ENCODE data around the gene PRSS27. TPM values are rescaled to one million over a fixed set of nuclear protein-coding genes. Genes with fewer than 3 reads are reported as not detected.

The PRSS27 gene
- total and polyA plus RNA-seq, 2 experiments from 2014 or later: 12.1 to 17.0 TPM

GRCh38 chr16:2767140-2767731, 47.2 kb upstream of the PRSS27 start:
- Histone ChIP-seq H3K27me3 (peaks cover 3% of the 10 kb centered on the region), H3K27ac (no peak overlapping the region), H3K9me3 (ENCODE audit: low read depth) (no peaks in the 10 kb centered on the region), H3K4me3 (no peak overlapping the region), H3K36me3 (peaks cover 95% of the 10 kb centered on the region), H3K4me1 (ENCODE audit: low read depth) (no peaks in the 10 kb centered on the region)
- DNase-seq (ENCODE audit: low read depth in 1 of 2, low spot score in 1 of 2): no peak
- no peak for TF ChIP-seq CTCF (IDR thresholded peaks at IDR 0.05; ENCODE audit: low read depth, low read length)

GRCh38 chr16:2766430-2767139, 46.6 kb upstream of the PRSS27 start:
- Histone ChIP-seq H3K4me3 (no peak overlapping the region), H3K4me1 (ENCODE audit: low read depth) (no peaks in the 10 kb centered on the region), H3K27me3 (peaks cover 4% of the 10 kb centered on the region), H3K36me3 (peaks cover 100% of the 10 kb centered on the region), H3K9me3 (ENCODE audit: low read depth) (no peaks in the 10 kb centered on the region), H3K27ac (no peak overlapping the region)
- no peak for TF ChIP-seq CTCF (IDR thresholded peaks at IDR 0.05; ENCODE audit: low read depth, low read length)
- DNase-seq (ENCODE audit: low read depth in 1 of 2, low spot score in 1 of 2): no peak

DNA sequence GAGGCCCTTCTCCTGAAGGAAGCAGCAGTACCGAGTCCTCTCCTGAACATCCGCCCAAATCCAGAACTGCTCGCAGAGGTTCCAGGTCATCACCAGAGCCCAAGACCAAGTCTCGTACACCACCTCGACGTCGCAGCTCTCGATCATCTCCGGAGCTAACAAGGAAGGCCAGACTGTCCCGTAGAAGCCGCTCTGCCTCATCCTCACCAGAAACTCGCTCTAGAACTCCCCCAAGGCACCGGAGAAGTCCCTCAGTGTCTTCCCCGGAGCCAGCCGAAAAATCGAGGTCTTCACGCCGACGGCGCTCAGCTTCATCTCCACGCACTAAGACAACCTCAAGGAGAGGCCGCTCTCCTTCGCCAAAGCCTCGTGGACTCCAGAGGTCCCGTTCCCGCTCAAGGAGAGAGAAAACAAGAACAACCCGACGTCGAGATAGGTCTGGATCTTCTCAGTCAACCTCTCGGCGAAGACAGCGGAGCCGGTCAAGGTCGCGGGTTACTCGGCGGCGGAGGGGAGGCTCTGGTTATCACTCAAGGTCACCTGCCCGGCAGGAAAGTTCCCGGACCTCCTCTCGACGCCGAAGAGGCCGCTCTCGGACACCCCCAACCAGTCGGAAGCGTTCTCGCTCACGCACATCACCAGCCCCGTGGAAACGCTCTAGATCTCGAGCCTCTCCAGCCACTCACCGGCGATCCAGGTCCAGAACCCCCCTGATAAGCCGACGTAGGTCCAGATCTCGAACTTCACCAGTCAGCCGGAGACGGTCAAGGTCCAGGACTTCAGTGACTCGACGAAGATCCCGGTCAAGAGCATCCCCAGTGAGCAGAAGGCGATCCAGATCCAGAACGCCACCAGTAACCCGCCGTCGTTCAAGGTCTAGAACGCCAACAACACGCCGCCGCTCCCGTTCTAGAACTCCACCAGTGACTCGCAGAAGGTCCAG, 45.7 kb upstream of the PRSS27 start:
- peaks cover 100% of the 10 kb centered on the region for H3K36me3 ChIP-seq
- no peak for DNase-seq (ENCODE audit: low read depth in 1 of 2, low spot score in 1 of 2)
- peaks cover 4% of the 10 kb centered on the region for H3K27me3 ChIP-seq

DNA sequence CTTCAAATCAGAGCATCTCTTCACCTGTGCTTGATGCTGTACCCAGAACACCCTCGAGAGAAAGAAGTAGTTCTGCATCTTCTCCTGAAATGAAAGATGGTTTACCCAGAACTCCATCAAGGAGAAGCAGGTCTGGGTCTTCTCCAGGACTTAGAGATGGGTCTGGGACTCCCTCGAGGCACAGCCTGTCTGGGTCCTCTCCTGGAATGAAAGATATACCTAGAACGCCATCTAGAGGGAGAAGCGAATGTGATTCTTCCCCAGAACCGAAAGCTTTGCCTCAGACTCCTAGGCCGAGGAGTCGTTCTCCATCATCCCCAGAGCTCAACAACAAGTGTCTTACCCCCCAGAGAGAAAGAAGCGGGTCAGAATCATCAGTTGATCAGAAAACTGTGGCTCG, 44.7 kb upstream of the PRSS27 start:
- no peak overlapping the region for H3K27ac ChIP-seq
- no peak for DNase-seq (ENCODE audit: low read depth in 1 of 2, low spot score in 1 of 2)
- H3K27me3 ChIP-seq: peaks cover 4% of the 10 kb centered on the region
- no peak overlapping the region for H3K4me3 ChIP-seq
- H3K36me3 ChIP-seq: peaks cover 100% of the 10 kb centered on the region
- TF ChIP-seq CTCF (IDR thresholded peaks at IDR 0.05; ENCODE audit: low read depth, low read length): no peak
- no peaks in the 10 kb centered on the region for H3K4me1 ChIP-seq (ENCODE audit: low read depth)
- no peaks in the 10 kb centered on the region for H3K9me3 ChIP-seq (ENCODE audit: low read depth)

More for the DNA sequence above, 45.7 kb upstream of the PRSS27 start:
- no peak for TF ChIP-seq CTCF (IDR thresholded peaks at IDR 0.05; ENCODE audit: low read depth, low read length)
- Histone ChIP-seq H3K9me3 (ENCODE audit: low read depth) (no peaks in the 10 kb centered on the region), H3K4me3 (no peak overlapping the region), H3K4me1 (ENCODE audit: low read depth) (no peaks in the 10 kb centered on the region), H3K27ac (no peak overlapping the region)

DNA sequence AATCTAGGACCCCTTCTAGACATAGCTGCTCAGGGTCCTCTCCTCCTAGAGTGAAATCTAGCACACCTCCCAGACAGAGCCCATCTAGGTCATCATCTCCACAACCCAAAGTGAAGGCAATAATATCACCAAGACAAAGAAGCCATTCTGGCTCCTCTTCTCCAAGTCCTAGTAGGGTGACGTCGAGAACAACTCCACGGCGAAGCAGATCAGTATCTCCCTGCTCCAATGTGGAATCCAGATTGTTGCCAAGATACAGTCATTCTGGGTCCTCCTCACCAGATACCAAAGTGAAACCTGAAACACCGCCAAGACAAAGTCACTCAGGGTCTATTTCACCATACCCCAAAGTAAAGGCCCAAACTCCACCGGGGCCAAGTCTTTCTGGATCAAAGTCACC, 43.1 kb upstream of the PRSS27 start:
- no peak for TF ChIP-seq CTCF (IDR thresholded peaks at IDR 0.05; ENCODE audit: low read depth, low read length)
- no peaks in the 10 kb centered on the region for H3K9me3 ChIP-seq (ENCODE audit: low read depth)

More for the DNA sequence above, 43.1 kb upstream of the PRSS27 start:
- Histone ChIP-seq H3K36me3 (peaks cover 100% of the 10 kb centered on the region), H3K4me1 (ENCODE audit: low read depth) (no peaks in the 10 kb centered on the region), H3K4me3 (no peak overlapping the region), H3K27ac (no peak overlapping the region), H3K27me3 (peaks cover 4% of the 10 kb centered on the region)
- no peak for DNase-seq (ENCODE audit: low read depth in 1 of 2, low spot score in 1 of 2)
